GM12873 (cell line): Measurements from ENCODE around the gene KSR1.

ENCODE experiments used
- CTCF ChIP-seq: IDR thresholded peaks from 2 replicates; pipeline ENCODE4 v1.5.1; 2012; ENCODE audit warnings: low read depth, mild to moderate bottlenecking, moderate library complexity, low read length, control low read depth; ENCODE audit not compliant: insufficient read depth; ENCODE audit errors: missing control alignments

The KSR1 gene

GRCh38 chr17:27578718-27579085 lies 122.5 kb downstream of the KSR1 start:
- TF ChIP-seq CTCF: no peak

GRCh38 chr17:27579304-27579703 lies 123.1 kb downstream of the KSR1 start:
- no peak for TF ChIP-seq CTCF

GRCh38 chr17:27579897-27580321 lies 123.7 kb downstream of the KSR1 start:
- no peak for TF ChIP-seq CTCF

- no peak for TF ChIP-seq CTCF
Measured at GRCh38 chr17:27581016-27581415, 124.8 kb downstream of the KSR1 start.

- no peak for TF ChIP-seq CTCF
Measured at GRCh38 chr17:27582696-27583095, 126.4 kb downstream of the KSR1 start.

GRCh38 chr17:27585153-27585681 lies 129.0 kb downstream of the KSR1 start:
- no peak for TF ChIP-seq CTCF

GRCh38 chr17:27585792-27586191 lies 129.5 kb downstream of the KSR1 start:
- no peak for TF ChIP-seq CTCF

- TF ChIP-seq CTCF: no peak
Measured at GRCh38 chr17:27586203-27586721, 130.0 kb downstream of the KSR1 start.
